MM.1S (cell line): ENCODE measurements around the gene COL9A2.

Experiments
- DNase-seq: peaks from one replicate; pipeline ENCODE4 v3.0.0-alpha.2; 2015
- H2AFZ ChIP-seq: fragments of 300-600 bp; sonication (generic); 2 replicates; pipeline ENCODE4 v1.6.0; 2016; ENCODE audit warnings: antibody characterized with exemption, low read length
- H3F3A ChIP-seq: fragments of 300-600 bp; sonication (generic); 2 replicates; pipeline ENCODE4 v1.6.1; 2016; ENCODE audit warnings: mild to moderate bottlenecking, antibody characterized with exemption, low read length, moderate library complexity, mixed read lengths; ENCODE audit not compliant: insufficient read depth
- H3K27ac ChIP-seq: fragments of 300-600 bp; sonication (generic); 2 replicates; pipeline ENCODE4 v1.5.1; 2016; ENCODE audit warnings: mild to moderate bottlenecking, low read length
- H3K27me3 ChIP-seq: fragments of 300-600 bp; sonication (generic); replicated peaks from 2 replicates; pipeline ENCODE4 v1.6.0; 2016; ENCODE audit warnings: low read length; ENCODE audit not compliant: insufficient read depth
- H3K36me3 ChIP-seq: fragments of 300-600 bp; sonication (generic); replicated peaks from 2 replicates; pipeline ENCODE4 v1.6.1; 2016; ENCODE audit warnings: mild to moderate bottlenecking, low read length, mixed read lengths; ENCODE audit not compliant: insufficient read depth
- H3K4me1 ChIP-seq: fragments of 300-600 bp; sonication (generic); 2 replicates; pipeline ENCODE4 v1.6.1; 2016; ENCODE audit warnings: low read length, mixed read lengths
- H3K4me2 ChIP-seq: fragments of 300-600 bp; sonication (generic); 2 replicates; pipeline ENCODE4 v1.6.0; 2016; ENCODE audit warnings: low read depth, low read length
- H3K4me3 ChIP-seq: fragments of 300-600 bp; sonication (generic); 2 replicates; pipeline ENCODE4 v1.5.1; 2016; ENCODE audit warnings: low read length, mixed read lengths
- H3K79me2 ChIP-seq: fragments of 300-600 bp; sonication (generic); 2 replicates; pipeline ENCODE4 v1.6.1; 2016; ENCODE audit warnings: mixed run types, low read length, mixed read lengths
- H3K9ac ChIP-seq: fragments of 300-600 bp; sonication (generic); 2 replicates; pipeline ENCODE4 v1.6.1; 2016; ENCODE audit warnings: low read length, mixed read lengths
- H3K9me2 ChIP-seq: fragments of 300-600 bp; sonication (generic); replicated peaks from 2 replicates; pipeline ENCODE4 v1.6.1; 2016; ENCODE audit warnings: mild to moderate bottlenecking, low read length, mixed read lengths; ENCODE audit not compliant: insufficient read depth
- H3K9me3 ChIP-seq: fragments of 300-600 bp; sonication (generic); replicated peaks from 2 replicates; pipeline ENCODE4 v1.6.1; 2016; ENCODE audit warnings: mild to moderate bottlenecking, low read length, mixed read lengths; ENCODE audit not compliant: insufficient read depth
- H4K20me1 ChIP-seq: fragments of 300-600 bp; sonication (generic); 2 replicates; pipeline ENCODE4 v1.6.1; 2016; ENCODE audit warnings: mild to moderate bottlenecking, low read length, moderate library complexity, mixed read lengths; ENCODE audit not compliant: insufficient read depth
- CTCF ChIP-seq: fragments of 300-600 bp; sonication (generic); IDR thresholded peaks from 2 replicates; pipeline ENCODE4 v1.5.1; 2016; ENCODE audit warnings: antibody characterized with exemption, low read length, mixed read lengths
- EZH2 ChIP-seq: fragments of 300-600 bp; sonication (generic); optimal IDR thresholded peaks from 2 replicates; pipeline ENCODE3; 2017; ENCODE audit warnings: low read depth, mild to moderate bottlenecking, antibody characterized with exemption, low read length, mixed read lengths
- EZH2phosphoT487 ChIP-seq: fragments of 300-600 bp; sonication (generic); IDR thresholded peaks from 2 replicates; pipeline ENCODE4 v1.6.1; 2018; ENCODE audit warnings: antibody characterized with exemption, low read length

The COL9A2 gene

GRCh38 chr1:40258445-40258769 is 58.7 kb downstream of the COL9A2 start:
- H3K4me3 ChIP-seq = peak overlapping the region; percentile 76
- H3K36me3 ChIP-seq = no peaks in the 10 kb centered on the region; the same call in none of the 2 replicates
- peak overlapping the region; percentile 59 for H3K9ac ChIP-seq
- no peaks in the 10 kb centered on the region for H4K20me1 ChIP-seq
- DNase-seq = no peak
- no peaks in the 10 kb centered on the region for H3K9me2 ChIP-seq
- no peak for TF ChIP-seq CTCF
- no peak for TF ChIP-seq EZH2phosphoT487
- TF ChIP-seq EZH2 = no peak
- H3K9me3 ChIP-seq = no peaks in the 10 kb centered on the region
- peaks cover 17% of the 10 kb centered on the region for H3F3A ChIP-seq
- H3K4me2 ChIP-seq = peak overlapping the region; percentile 83
- peaks cover 16% of the 10 kb centered on the region for H3K4me1 ChIP-seq
- H3K27me3 ChIP-seq = no peaks in the 10 kb centered on the region
- H3K79me2 ChIP-seq = peaks cover 55% of the 10 kb centered on the region
- H3K27ac ChIP-seq = peak overlapping the region; percentile 24; the same call in 1 of the 2 replicates
- H2AFZ ChIP-seq = peak overlapping the region; percentile 70

- H3K27me3 ChIP-seq = no peaks in the 10 kb centered on the region
- peak within 1 kb of the TSS; percentile 85 for H3K27ac ChIP-seq
- H3K4me3 ChIP-seq = peak within 1 kb of the TSS; percentile 88
- H3K36me3 ChIP-seq = no peaks in the 10 kb centered on the region; the same call in none of the 2 replicates
- DNase-seq = peak; percentile 97
- peaks cover 10% of the 10 kb centered on the region for H3K4me1 ChIP-seq
- peak within 1 kb of the TSS; percentile 94 for H2AFZ ChIP-seq
- H4K20me1 ChIP-seq = no peaks in the 10 kb centered on the region
- H3F3A ChIP-seq = peaks cover 17% of the 10 kb centered on the region
- H3K4me2 ChIP-seq = peak within 1 kb of the TSS; percentile 84
- H3K79me2 ChIP-seq = peaks cover 50% of the 10 kb centered on the region
- no peak for TF ChIP-seq CTCF
- H3K9me2 ChIP-seq = no peaks in the 10 kb centered on the region
- peak within 1 kb of the TSS; percentile 87 for H3K9ac ChIP-seq
- no peaks in the 10 kb centered on the region for H3K9me3 ChIP-seq
Measured at GRCh38 chr1:40257688-40258444, 59.2 kb downstream of the COL9A2 start, which contains the start of gene ZMPSTE24. ZMPSTE24 (plus strand) TSS chr1:40258236; CDS start chr1:40258272, 36 bp downstream.

- H3K27ac ChIP-seq = peak overlapping the region; percentile 85
- H3K9me2 ChIP-seq = no peaks in the 10 kb centered on the region
- H3K4me2 ChIP-seq = peak overlapping the region; percentile 84
- peaks cover 47% of the 10 kb centered on the region for H3K79me2 ChIP-seq
- H3K9ac ChIP-seq = peak overlapping the region; percentile 87
- no peaks in the 10 kb centered on the region; the same call in 1 of the 2 replicates for H3K36me3 ChIP-seq
- H3K4me1 ChIP-seq = peaks cover 6% of the 10 kb centered on the region; the same call in 1 of the 2 replicates
- DNase-seq = no peak
- peak overlapping the region; percentile 88 for H3K4me3 ChIP-seq
- TF ChIP-seq EZH2 = no peak
- no peak for TF ChIP-seq CTCF
- no peak for TF ChIP-seq EZH2phosphoT487
- no peaks in the 10 kb centered on the region for H4K20me1 ChIP-seq
- no peaks in the 10 kb centered on the region for H3K27me3 ChIP-seq
- peaks cover 17% of the 10 kb centered on the region for H3F3A ChIP-seq
- peak overlapping the region; percentile 94 for H2AFZ ChIP-seq
- H3K9me3 ChIP-seq = no peaks in the 10 kb centered on the region
Measured at GRCh38 chr1:40257313-40257687, 59.8 kb downstream of the COL9A2 start.
